ENCODE measurements around the gene RIPK3.

DNA sequence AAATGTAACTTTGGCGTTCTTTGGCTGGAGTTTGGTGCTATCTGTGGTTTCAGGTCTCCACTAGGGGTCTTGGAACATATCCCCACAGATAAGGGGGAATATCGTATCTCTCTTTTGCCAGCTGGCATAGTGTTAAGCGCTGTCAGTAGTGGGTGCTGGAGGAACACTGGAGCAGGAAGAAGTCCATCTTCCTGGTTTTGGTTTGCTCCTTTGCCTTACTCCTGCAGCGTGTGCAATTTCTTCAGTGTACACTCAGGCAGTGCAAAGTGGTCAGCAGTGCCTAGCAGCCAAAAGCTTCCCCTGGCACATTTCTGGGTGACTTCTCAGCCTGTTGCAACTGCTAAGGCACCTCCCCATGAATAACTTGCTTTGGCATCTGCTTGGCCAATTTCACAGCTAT lies 11.7 kb upstream of the RIPK3 start:
- TF ChIP-seq, protein P1, sequence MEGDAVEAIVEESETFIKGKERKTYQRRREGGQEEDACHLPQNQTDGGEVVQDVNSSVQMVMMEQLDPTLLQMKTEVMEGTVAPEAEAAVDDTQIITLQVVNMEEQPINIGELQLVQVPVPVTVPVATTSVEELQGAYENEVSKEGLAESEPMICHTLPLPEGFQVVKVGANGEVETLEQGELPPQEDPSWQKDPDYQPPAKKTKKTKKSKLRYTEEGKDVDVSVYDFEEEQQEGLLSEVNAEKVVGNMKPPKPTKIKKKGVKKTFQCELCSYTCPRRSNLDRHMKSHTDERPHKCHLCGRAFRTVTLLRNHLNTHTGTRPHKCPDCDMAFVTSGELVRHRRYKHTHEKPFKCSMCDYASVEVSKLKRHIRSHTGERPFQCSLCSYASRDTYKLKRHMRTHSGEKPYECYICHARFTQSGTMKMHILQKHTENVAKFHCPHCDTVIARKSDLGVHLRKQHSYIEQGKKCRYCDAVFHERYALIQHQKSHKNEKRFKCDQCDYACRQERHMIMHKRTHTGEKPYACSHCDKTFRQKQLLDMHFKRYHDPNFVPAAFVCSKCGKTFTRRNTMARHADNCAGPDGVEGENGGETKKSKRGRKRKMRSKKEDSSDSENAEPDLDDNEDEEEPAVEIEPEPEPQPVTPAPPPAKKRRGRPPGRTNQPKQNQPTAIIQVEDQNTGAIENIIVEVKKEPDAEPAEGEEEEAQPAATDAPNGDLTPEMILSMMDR (IDR thresholded peaks at IDR 0.05; ENCODE audit: borderline replicate concordance, extremely low read depth, low read length, poor library complexity, severe bottlenecking) = no peak
- no peak for TF ChIP-seq EZH2 (IDR thresholded peaks at IDR 0.05; ENCODE audit: borderline replicate concordance, low read depth, low read length, severe bottlenecking)

All from DND-41 (cell line).